Measurements from ENCODE around the gene RHOC.

RHOC gene

DNA sequence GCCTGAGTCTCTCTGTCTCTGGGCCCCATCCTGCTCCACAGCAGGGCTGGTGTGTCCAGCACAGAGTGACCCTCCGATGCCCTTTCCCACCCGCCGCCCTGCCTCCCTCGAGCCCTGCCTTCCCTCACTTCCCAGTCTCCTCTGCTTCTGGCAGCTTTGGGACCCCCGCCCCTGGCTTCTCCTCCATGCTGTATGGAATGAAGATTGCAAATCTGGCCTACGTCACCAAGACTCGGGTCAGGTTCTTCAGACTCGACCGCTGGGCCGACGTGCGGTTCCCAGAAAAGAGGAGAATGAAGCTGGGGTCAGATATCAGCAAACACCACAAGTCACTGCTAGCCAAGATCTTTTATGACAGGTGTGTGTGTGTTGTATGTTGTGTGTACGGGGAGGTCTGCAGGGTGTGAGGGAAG is 18.1 kb downstream of the RHOC start:
- Mint-ChIP-seq H3K9me3 (no peaks in the 10 kb centered on the region), H3K4me1 (peaks cover 17% of the 10 kb centered on the region), H3K36me3 (ENCODE audit: low read depth) (peaks cover 44% of the 10 kb centered on the region), H3K4me3 (peak overlapping the region in 2 of 3 experiments; percentile 3 to 17), H3K27me3 (ENCODE audit: low read depth) (no peaks in the 10 kb centered on the region), H3K27ac (peak overlapping the region; percentile 76 to 81 (median 77))
- TF ChIP-seq CTCF (IDR thresholded peaks at IDR 0.05; ENCODE audit: unreplicated experiment in 3 of 3): no peak

DNA sequence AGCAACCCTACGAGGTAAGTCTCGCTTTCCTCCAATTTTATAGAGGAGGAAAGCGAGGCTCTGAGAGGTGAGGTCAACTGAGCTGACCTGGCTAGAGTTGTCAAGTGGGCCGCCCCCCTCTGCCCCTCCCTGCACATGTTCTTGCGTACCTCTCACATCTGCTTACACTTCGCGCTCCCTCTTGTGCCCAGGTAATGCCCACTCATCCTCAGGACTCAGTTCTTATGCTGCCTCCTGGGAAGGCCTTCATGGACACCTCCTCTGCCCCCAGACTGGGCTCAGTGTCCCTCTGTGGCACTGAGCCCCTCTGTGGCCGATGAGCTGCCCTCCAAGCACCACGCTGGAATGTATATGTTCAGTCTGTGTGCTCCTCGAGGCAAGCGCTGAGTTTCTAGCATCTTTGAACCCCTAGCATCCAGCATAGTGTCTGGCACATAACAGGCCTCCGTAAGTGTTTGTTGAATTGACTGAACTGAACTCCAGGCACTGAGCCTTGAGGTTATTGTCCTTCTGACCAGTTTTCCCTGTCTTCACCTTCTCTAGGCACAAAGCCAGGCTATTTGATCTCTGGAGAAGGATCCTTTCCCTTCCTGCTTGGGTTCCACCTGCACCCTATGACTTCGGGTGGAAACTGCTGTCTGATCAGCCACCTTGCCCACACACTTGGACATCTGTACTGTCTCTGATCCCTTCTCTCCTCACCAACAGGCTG is 19.0 kb downstream of the RHOC start:
- H3K36me3 Mint-ChIP-seq (ENCODE audit: low read depth): peaks cover 42% of the 10 kb centered on the region
- H3K4me1 Mint-ChIP-seq: peaks cover 17% of the 10 kb centered on the region
- H3K9me3 Mint-ChIP-seq: no peaks in the 10 kb centered on the region
- H3K27ac Mint-ChIP-seq: peak overlapping the region; percentile 76 to 81 (median 77)
- H3K4me3 Mint-ChIP-seq: no peak overlapping the region
- H3K27me3 Mint-ChIP-seq (ENCODE audit: low read depth): no peaks in the 10 kb centered on the region
- TF ChIP-seq CTCF (IDR thresholded peaks at IDR 0.05; ENCODE audit: unreplicated experiment in 3 of 3): no peak

GRCh38 chr1:112687361-112687760 is 19.6 kb downstream of the RHOC start:
- no peaks in the 10 kb centered on the region for H3K9me3 Mint-ChIP-seq
- H3K36me3 Mint-ChIP-seq (ENCODE audit: low read depth): peaks cover 40% of the 10 kb centered on the region
- TF ChIP-seq CTCF (IDR thresholded peaks at IDR 0.05; ENCODE audit: unreplicated experiment in 3 of 3): no peak
- no peaks in the 10 kb centered on the region for H3K27me3 Mint-ChIP-seq (ENCODE audit: low read depth)
- H3K27ac Mint-ChIP-seq: no peak overlapping the region
- no peak overlapping the region for H3K4me3 Mint-ChIP-seq
- H3K4me1 Mint-ChIP-seq: peaks cover 17% of the 10 kb centered on the region

GRCh38 chr1:112686835-112687234 is 20.1 kb downstream of the RHOC start:
- H3K4me1 Mint-ChIP-seq: peaks cover 17% of the 10 kb centered on the region
- no peak overlapping the region for H3K4me3 Mint-ChIP-seq
- TF ChIP-seq CTCF (IDR thresholded peaks at IDR 0.05; ENCODE audit: unreplicated experiment in 3 of 3): no peak
- no peaks in the 10 kb centered on the region for H3K9me3 Mint-ChIP-seq
- peaks cover 38% of the 10 kb centered on the region for H3K36me3 Mint-ChIP-seq (ENCODE audit: low read depth)
- H3K27ac Mint-ChIP-seq: no peak overlapping the region
- no peaks in the 10 kb centered on the region for H3K27me3 Mint-ChIP-seq (ENCODE audit: low read depth)

GRCh38 chr1:112686417-112686816 is 20.5 kb downstream of the RHOC start:
- no peak overlapping the region for H3K4me3 Mint-ChIP-seq
- H3K27me3 Mint-ChIP-seq (ENCODE audit: low read depth): no peaks in the 10 kb centered on the region
- peaks cover 37% of the 10 kb centered on the region for H3K36me3 Mint-ChIP-seq (ENCODE audit: low read depth)
- H3K9me3 Mint-ChIP-seq: no peaks in the 10 kb centered on the region
- no peak for TF ChIP-seq CTCF (IDR thresholded peaks at IDR 0.05; ENCODE audit: unreplicated experiment in 3 of 3)
- no peak overlapping the region for H3K27ac Mint-ChIP-seq
- peaks cover 17% of the 10 kb centered on the region for H3K4me1 Mint-ChIP-seq

DNA sequence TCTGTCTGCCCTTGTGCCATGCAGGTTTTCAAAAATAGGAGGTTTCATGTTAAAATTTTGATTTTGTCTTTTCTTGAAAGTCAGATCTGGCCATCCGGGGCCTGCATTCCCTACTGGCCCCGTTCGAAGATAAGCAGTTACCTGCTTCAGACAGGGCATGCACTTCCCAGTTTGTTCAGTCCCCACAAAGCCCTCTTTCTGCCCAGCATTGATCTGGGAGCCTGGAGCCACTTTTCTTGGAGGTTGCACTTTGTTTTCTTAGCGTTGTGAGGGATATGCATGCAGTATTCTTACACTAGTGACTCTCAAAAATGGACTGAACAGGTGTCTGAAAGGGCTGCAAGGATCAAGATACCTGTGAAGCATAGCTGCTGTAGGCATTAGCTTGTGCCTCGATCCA is 21.0 kb downstream of the RHOC start:
- Mint-ChIP-seq H3K27me3 (ENCODE audit: low read depth) (no peaks in the 10 kb centered on the region), H3K9me3 (no peaks in the 10 kb centered on the region), H3K4me1 (peaks cover 17% of the 10 kb centered on the region), H3K4me3 (no peak overlapping the region), H3K27ac (no peak overlapping the region), H3K36me3 (ENCODE audit: low read depth) (peaks cover 39% of the 10 kb centered on the region)
- no peak for TF ChIP-seq CTCF (IDR thresholded peaks at IDR 0.05; ENCODE audit: unreplicated experiment in 3 of 3)
